GM19025 (cell line): ENCODE measurements around the gene GNG14.
"Not testable (repeated sequence)": the region's sequence is repeated elsewhere in the genome, so short reads cannot be mapped to it uniquely, and the experiment has no call there.

Experiments used
- ATAC-seq: cut with Tn5 transposase; IDR thresholded peaks from one replicate; pipeline ENCODE4 v1.9.1; 2021; ENCODE audit warnings: mild to moderate bottlenecking, low read depth, moderate library complexity; ENCODE audit not compliant: unreplicated experiment

The GNG14 gene

DNA sequence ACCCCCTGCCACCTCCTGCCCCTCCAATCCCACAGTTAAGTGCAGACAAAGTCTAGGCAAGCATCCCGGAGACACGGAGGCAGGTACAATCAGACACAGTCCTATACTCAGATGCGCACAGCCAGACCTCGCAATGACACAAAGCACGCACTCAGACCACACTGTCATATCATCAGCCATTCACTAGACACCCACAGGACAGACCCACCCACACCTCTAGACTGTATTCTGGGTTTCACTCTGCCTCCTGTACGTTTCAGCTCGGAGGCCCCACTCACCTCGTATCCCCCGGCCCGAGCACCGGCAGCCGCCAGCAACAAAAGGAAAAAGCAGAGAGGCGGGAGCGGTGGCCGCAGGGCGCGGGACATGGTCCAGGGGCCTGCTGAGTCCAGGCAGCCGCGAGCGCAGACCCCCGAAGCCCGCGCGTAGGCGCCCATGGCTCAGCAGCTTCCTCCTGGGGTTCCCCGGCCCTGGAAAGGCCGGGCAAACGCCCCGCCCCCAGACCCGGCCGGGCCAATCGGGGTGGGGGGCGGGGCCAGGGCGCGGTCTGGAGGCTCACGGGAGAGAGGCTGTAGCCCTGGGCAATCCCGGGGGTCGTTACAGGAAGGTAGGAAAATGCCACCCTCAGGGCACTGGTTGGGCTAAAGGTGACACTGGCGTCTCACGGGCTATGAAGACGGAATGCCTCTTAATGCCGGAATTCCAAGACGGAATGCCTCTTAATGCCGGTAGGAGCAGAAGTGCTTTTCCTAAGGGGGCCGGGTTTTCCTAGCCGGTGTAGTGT, 21.3 kb upstream of the GNG14 start, which contains the start of the genes MAN2B1 and WDR83:
Gene MAN2B1, minus strand, starts transcription at position 478 of the 784 bp plus-strand sequence. Its CDS starts 41 bp downstream, at position 437.
Gene WDR83, plus strand, starts transcription at position 543 of the 784 bp plus-strand sequence. CDS start 2,984 bp downstream, outside the sequence.
- ATAC-seq: peak; percentile 67

DNA sequence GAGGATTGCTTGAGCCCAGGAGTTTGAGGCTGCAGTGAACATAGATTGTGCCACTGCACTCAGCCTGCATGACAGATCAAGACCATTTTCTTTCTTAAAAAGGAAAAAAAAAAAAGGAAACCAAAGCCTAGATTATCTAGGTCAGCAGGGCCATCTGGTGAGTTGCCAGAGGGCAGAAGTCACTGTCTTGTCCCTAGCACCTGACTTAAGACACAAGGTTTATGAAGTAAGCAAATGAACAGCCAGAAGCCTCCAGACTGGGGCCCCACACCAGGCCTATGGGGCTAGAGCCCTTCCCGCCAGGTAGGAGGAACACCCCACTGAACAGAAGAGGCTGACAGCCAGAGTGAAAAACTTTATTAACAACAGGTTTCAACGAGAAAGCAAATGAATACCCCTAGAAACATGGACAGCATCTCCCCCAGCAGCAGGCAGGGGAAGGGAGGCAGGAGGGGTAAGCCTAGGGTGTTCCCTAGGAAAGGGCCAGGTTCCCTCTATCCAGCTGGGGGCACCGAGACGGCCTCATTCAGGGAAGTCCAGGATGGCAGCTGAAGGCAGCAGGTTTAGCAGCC, 20.0 kb upstream of the GNG14 start:
- no peak for ATAC-seq

DNA sequence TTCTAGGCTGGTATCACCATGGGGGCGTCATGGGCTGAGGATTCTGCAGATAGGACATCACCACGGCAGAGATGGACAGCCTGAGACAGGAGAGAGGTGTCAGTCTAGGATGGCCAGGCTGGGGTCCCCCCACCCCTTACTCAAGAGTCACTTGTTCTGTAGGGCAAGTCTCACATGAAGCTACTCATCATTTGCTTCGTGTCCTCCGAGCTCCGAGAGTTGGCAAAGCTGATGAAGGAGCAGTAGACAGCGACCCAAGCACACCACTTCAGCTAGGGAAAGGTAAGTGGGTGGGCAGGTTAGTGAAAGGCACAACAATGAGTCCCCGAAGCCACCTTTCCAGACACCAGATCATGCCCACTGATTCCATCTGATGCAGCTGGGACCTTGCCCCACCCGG, 19.5 kb upstream of the GNG14 start:
- no peak for ATAC-seq

DNA sequence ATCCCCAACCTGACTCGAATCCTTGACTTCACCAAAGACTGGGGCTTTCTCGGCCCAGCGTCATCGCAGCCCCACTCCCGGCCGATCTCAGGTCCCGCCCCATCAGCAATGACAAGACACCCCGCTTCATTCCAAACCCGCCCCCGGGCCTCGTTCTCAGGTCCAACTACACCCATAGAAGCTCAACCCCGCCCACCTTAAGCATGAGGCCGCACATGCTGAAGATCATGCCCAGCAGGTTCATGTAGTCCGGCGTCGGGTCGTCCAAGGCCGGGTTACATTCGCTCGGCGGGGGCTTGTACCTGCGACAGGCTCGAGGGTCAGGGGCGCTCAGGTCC, 18.9 kb upstream of the GNG14 start:
- ATAC-seq: no peak

DNA sequence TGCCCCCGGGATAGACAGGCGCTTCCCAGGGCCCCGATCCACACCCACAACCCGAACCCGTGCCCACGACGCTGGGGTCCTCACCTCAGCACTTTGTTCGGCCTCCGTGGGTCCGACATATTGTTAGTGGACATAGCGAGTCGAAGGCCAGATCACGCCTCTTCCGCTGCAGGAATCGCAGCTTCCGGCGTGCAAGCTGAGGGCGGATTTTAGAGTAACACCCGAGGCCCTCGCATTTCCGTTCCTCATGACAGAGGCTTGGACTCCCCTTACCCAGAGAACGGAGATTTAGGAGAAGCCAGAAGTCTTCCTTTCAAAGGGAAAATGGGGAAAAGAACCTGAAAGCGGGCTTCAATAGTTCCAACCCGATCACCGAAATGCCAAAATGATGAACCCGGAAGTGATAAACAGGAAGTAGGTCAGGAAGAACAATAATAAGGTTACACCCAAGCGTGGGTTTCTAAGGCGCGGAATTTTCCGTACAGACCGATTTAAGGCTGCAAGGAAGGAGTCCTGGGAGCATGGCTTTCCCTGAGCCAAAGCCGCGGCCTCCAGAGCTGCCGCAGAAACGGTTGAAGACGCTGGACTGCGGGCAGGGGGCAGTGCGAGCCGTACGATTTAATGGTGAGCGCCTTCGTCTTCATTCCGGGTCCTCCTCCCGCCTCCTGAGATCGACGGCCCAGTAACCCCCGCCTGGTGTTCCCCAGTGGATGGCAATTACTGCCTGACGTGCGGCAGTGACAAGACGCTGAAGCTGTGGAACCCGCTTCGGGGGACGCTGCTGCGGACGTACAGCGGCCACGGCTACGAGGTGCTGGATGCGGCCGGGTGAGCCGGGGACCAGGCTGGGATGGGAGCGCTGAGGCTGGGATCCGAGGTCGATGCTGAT, 18.3 kb upstream of the GNG14 start:
- ATAC-seq: no peak

DNA sequence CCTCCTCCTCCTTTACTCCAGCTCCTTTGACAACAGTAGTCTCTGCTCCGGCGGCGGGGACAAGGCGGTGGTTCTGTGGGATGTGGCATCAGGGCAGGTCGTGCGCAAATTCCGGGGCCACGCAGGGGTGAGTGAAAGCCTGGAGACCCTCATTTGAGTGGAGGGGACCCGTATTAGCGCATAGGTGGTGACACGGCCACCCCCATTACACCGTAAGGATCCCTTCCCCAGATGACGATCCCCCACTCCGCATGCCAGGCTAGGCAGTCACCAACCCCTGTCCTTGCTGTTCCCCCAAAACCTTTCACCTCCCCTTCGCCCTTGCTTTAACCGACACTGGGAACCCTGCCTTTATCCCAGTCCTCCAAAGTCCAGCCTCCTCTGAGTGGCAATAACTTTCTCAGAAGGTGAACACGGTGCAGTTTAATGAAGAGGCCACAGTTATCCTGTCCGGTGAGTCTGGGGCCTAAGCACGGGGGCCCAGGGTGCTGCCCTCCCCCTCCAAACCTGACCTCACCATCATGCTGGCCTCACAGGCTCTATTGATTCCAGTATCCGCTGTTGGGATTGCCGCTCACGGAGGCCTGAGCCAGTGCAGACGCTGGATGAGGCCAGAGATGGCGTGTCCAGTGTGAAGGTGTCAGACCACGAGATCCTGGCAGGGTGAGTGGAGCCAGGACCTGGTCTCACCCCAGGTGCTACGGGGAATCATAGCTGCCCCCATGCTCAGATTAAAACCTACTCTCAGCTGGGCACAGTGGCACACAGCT, 17.5 kb upstream of the GNG14 start:
- no peak for ATAC-seq

DNA sequence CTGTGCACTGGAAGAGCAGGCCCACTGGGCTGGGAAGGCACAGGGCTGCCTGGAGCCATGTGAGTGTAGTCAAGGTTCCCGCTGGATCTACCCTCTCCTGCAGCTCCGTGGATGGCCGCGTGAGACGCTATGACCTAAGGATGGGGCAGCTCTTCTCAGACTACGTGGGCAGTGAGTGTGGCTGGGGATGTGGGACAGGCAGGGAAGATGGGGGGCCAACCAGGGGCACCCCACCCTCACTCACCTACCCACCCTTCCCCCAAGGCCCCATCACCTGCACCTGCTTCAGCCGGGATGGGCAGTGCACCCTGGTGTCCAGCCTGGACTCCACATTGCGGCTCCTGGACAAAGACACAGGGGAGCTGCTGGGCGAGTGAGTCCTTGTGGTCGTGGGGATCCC, 15.1 kb upstream of the GNG14 start:
- ATAC-seq: no peak

DNA sequence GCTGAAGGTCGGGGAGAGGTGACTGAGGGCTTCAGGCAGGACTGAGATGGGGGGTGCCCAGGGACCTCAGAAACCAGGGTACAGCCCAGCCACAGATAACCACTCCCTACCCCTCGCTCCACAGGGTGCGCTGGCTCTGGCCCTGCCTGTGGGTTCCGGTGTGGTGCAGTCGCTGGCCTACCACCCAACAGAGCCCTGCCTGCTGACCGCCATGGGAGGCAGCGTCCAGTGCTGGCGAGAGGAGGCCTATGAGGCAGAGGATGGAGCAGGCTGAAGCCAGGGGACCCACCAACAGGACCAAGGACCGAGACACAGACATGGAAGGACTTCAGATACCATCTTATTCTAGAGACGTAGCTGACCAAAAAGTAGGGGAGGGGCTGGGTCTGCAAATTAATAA, 12.4 kb upstream of the GNG14 start:
- no peak for ATAC-seq

DNA sequence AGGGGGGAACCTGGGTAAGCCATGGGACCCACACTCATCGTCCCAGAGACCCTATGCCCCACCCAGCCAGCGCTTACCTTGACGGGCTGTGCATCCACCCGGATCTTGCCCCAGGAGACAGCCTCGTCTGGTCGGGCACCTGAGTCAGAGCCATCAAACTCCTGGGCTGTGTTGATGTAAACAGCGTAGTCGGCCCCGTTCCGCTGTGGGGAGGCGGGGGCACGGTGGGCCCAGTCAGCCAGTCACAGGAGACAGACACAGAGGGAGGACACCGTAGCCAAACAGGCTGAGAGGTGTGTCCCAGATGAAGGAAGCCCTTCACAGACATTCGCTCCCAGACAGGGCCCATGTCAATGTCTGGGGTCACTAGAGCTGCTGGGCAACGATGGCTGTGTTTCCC, 11.9 kb upstream of the GNG14 start:
- ATAC-seq: no peak

DNA sequence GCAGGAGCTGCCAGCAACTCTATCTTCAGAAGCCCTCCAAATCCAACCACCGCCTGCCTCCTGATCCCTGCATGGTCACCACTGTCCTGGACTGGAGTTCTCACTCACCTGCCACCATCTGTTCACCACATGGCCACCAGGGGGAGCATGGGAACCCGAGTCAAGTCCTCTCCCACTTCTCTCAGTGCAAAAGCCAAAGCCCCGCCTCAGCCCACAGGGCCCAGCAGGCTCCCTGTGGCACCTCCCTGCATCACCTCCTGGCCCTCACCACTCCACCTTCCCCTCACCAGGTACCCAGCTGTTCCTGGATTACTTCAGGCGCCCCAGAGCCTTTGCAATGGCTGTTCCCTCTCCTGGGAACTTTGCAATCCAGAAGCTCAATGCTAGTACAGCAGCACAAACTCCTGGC, 11.4 kb upstream of the GNG14 start:
- ATAC-seq: no peak

DNA sequence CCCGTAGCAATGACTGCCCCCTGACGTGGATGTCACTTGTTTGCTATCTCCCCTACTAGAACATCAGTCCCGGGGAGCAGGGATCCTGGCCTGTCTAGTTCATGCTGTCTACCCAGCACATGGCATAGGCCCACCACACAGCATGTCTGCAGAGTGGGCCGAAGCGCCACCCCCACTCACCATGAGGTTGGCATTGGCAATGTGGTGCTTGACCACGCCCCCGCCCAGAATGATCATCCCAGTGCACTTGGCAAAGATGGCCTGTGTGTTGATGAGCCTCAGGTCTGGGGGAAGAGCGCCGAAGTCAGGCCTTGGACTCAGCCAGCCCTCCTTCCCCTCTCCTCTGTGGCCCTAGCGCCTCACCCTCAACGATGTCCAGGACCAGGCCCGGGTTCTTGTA, 10.9 kb upstream of the GNG14 start:
- no peak for ATAC-seq

DNA sequence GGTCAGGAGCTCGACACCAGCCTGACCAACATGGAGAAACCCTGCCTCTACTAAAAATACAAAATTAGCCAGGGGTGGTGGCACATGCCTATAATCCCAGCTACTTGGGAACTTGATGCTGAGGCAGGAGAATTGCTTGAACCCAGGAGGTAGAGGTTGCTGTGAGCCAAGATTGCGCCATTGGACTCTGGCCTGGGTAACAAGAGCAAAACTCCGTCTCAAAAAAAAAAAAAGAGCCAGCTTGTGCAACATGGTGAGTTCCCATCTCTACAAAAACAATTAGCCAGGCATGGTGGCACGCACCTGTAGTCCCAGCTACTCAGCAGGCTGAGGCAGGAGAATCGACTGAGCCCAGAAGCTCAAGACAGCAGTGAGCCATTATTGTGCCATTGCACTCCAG, 9.8 kb upstream of the GNG14 start:
- not testable (repeated sequence) for ATAC-seq

DNA sequence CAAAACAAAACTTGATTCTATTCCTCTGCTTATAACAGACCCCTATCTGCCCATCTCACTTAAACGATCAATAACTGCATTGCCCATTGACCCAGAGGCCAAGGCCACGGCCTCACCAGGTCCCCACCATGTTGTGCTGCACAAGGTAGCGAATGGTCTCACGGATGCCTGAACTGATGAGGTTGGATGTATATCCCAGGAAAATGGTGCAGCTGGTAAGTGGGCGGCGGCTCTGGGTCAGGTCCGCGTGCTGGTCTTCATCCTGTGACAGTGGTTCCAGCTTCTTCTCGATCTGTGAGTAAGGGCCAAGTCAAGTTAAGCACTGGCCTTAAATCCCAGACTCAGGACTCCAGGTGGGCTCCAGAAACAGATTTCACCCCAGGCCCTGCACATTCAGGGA, 7.8 kb upstream of the GNG14 start:
- no peak for ATAC-seq

DNA sequence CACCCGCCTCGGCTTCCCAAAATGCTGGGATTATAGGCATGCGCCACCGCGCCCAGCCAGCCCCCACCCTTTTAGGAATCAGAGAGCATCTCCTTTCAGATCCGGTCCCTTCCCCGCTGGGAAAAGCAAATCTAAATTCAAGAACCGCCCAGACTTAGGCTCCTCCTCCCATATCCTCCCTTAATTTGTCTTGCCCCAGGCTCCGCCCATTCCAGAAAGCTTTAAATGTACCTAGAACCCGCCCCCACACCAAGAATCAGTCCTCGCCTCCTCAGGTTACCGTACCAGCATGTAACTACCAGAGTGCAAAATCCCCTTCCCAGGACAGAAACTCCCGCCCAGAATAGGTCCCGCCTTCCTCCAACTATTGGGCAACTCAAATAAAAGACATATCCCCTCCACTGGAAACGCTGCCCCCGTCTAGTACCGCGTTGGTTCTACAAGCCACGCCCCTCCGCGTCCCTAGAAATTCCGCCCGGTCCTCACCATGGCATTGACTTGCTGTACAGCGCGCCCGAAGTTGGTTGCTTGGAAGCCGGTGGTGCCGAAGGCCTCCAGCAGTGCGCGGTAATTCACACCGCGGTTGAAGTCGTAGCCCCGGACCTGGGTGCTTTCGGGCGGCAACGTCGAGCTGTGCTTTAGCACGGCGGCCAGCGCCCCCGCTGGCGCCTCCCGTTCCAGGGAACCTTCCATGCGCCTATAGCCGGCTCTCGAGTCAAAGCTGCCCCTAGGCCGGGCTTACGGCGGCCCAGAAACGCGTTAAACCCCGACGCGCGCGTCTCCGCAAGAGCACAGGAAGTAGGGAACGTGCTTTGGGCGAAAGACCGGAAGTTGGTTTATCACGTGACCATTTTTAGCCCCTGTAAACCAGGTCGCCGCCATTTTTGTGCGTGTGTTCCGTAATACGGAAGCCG, 6.5 kb upstream of the GNG14 start, which contains the start of gene DHPS:
Gene DHPS, minus strand, starts transcription at position 807 of the 914 bp plus-strand sequence. Its CDS starts 114 bp downstream, at position 693.
- ATAC-seq: peak; percentile 57

DNA sequence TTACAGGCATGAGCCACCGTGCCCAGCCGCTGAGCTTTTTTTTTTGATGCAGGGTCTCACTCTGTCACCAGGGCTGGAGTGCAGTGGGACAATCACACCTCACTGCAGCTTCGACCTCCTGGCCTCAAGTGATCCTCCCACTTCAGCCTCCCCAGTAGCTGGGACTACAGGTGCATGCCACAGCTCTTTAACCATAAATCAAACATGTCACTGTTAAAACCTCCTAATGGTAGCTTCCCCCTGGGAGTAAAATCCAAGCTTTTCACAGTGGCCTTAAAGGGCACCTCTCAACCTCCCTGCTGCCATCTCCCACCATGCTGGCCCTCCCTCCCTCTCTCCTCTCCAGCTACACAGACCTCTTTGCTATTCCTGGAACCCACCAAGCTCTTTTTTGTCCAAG, 2.0 kb upstream of the GNG14 start:
- ATAC-seq: no peak

DNA sequence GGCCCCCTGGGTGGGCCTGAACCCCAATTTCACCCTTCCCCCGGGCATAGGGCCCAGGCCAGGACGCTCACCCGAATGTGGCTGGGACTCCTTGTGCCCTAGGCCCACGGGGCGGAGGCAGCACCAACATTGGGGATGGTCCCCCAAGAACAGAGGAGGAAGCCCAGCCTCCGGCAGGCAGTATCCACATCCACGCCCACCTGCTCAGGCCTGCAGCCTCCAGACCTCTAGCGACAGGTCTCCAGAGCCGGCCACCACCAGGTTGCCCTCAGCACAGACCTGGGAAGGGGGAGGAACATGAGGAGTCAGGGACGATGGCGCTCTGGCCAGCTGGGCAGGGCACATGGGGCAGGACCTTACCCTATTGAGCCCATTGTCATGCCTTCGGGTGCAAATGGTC, 1.2 kb downstream of the GNG14 start:
- no peak for ATAC-seq

DNA sequence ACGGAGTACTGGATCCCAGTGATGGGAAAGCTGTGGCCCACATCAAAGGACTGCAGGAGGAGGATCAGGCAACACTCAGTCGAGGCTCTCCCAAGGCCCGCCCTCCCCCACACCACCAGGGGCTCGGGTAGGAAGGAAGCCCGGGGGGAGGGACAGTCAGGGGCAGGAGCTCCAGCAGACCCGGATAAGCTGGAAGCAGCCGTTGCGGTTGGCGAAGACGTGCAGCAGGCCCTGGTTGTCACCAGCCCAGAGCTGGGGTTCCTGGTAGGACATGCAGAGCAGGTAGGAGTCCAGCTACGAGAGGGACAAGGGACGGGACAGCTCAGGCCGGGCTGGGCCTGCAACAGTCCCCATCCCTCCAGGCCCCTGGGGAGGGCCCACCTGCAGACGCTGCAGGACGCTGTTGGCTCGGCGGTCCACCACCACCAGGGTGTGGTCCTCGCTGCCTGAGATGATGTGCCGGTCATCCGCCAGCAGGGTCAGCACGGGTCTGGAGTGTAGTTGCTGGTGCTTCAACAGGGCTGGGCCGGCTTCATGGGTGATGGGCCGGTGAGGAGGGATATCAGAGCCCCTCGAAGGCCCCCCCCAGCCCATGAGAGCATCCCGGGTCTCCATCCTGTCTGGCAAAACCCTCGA, 1.9 kb downstream of the GNG14 start:
- ATAC-seq: no peak

DNA sequence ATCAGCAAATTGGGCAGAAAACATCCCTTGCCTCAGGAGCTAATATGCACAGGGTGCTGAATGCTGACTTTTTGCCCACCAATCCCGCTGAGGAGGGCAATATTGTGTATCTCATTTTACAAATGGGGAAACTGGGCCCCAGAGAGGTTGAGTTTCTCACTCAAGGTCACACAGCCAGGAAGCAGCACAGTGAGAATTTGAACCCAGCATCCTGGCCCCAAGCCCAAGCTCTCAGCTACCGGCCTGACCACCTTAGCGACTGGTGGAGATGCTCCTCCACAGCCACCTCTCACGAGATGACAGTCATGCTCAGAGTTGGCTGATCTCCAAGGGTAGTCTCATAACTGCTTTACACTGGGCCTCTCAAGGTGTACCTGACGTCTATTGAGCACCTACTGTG, 5.2 kb downstream of the GNG14 start:
- no peak for ATAC-seq

DNA sequence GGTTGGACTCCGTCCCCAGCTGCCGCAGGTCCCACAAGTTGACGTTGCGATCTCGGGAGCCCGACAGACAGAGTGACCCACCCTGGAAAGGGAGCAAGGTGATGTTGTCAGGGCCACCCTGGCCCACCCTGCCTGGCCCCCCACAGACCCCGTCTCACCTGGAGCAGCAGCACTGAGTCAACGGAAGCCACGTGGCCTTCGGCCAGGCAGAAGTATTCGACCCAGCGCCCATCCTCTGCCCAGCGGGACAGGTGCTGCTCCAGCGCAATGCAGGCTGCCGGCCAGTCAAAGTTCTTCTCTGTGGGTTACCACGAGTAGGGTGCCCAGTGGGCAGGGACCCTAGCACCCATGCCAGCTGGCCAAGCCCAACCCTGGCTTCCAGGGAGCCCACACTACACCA, 6.8 kb downstream of the GNG14 start:
- no peak for ATAC-seq
